ENCODE results near the gene SPDYE1.
"Not testable (repeated sequence)": the region's sequence is repeated elsewhere in the genome, so short reads cannot be mapped to it uniquely, and the experiment has no call there.

The SPDYE1 gene

DNA sequence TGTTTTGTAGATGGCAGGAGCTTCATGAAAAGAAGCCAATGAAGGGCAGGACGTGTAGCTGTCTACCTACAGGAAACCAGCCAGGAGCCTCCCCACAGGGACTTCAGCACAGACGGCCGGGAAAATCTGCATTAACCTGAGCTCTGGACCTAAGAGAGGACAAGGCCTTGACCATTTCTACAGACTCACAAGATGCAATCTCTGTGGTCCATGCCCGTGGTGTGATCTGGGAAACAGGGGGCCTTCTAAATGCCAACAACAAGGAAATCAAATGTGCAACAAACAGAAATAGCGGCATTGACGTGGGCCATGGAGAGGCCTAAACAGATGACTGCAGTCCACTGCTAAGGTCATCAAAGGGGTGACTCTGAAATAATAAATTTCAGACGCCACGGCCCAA is 14.4 kb downstream of the SPDYE1 start:
- H3K4me1 ChIP-seq; H3K4me3 ChIP-seq (ENCODE audit: low read depth, low read length); H3K27me3 ChIP-seq; H3K9me3 ChIP-seq; H3K36me3 ChIP-seq; DNase-seq: not testable (repeated sequence)

GRCh38 chr7:44015090-44015489 is 17.4 kb downstream of the SPDYE1 start:
- H3K27me3 ChIP-seq; H3K4me3 ChIP-seq (ENCODE audit: low read depth, low read length); H3K4me1 ChIP-seq; H3K9me3 ChIP-seq; H3K36me3 ChIP-seq; DNase-seq: not testable (repeated sequence)

DNA sequence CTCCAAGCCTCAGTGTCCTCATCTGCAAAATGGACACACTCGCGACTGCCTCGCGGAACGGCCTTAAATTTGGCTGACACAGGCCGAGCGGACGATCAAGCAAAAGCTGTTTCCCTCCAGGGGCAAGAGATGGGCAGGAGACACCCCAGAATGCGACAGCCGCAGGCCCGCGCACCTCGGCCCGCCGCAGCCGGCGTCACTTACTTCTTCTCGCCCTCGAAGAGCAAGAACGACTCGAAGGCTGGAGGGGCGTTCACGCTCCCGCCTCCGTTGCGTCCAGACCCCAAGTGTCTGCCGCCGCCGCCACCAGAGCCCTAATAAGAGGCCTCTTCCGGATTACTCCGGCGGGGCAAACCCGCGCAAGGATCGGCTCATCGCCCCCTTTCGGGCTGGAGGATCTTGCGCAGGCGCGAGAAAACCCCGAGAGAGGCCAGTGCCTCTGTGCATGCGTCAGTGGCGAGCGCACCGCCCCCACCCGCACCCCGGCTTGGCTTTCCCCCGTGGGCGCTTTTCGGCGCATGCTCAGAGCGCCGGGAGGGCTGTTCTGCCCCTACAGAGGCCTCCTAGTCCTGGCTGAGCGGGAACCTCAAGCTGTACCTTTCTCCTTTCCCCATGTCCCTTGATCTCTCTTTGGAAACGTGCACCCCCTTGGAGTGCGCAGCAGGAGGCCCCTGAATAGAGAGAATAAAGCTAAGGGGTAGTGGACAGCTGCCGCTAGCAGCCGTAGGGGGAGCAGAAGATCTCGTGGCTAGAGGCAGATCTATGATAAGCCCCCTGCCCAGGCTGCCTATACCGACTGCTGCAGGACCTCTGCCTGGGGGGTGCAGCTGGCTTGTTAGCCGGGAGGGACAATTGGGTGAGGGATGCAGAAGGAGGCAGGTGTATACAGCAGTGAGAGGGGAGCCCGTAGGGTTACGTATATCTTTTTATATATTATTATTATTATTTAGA is 21.4 kb downstream of the SPDYE1 start:
- TF ChIP-seq, protein P1, sequence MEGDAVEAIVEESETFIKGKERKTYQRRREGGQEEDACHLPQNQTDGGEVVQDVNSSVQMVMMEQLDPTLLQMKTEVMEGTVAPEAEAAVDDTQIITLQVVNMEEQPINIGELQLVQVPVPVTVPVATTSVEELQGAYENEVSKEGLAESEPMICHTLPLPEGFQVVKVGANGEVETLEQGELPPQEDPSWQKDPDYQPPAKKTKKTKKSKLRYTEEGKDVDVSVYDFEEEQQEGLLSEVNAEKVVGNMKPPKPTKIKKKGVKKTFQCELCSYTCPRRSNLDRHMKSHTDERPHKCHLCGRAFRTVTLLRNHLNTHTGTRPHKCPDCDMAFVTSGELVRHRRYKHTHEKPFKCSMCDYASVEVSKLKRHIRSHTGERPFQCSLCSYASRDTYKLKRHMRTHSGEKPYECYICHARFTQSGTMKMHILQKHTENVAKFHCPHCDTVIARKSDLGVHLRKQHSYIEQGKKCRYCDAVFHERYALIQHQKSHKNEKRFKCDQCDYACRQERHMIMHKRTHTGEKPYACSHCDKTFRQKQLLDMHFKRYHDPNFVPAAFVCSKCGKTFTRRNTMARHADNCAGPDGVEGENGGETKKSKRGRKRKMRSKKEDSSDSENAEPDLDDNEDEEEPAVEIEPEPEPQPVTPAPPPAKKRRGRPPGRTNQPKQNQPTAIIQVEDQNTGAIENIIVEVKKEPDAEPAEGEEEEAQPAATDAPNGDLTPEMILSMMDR (IDR thresholded peaks at IDR 0.05; ENCODE audit: low read depth, low read length), result peak; percentile 64
- H3K4me3 ChIP-seq (ENCODE audit: low read depth, low read length), result peak overlapping the region; percentile 79
- not testable (repeated sequence) for H3K36me3 ChIP-seq

DNA sequence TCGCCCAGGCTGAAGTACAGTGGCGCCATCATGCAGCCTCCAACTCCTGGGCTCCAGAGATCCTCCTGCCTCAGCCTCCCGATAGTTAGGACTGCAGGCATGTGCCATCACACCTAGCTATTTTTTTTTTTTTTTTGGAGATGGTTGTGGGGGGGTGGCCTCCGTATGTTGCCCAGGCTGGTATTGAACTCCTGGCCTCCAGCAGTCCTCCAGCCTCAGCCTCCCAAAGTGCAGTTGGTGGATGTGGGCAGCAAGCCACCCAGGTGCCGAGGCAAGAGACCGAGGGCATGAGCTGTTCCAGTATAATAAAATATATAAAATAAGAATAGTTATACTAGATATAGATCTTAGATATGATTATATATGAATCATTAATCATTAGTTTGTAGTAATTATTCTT is 22.1 kb downstream of the SPDYE1 start:
- not testable (repeated sequence) for H3K36me3 ChIP-seq; H3K4me1 ChIP-seq; H3K4me3 ChIP-seq (ENCODE audit: low read depth, low read length); H3K27me3 ChIP-seq; H3K9me3 ChIP-seq; DNase-seq

More for the DNA sequence above, 21.4 kb downstream of the SPDYE1 start:
- H3K27me3 ChIP-seq, H3K9me3 ChIP-seq, H3K4me1 ChIP-seq: not testable (repeated sequence)
- DNase-seq, result peak; percentile 98

- H3K4me3 ChIP-seq (ENCODE audit: low read depth, low read length); H3K4me1 ChIP-seq; H3K27me3 ChIP-seq; H3K36me3 ChIP-seq; H3K9me3 ChIP-seq; DNase-seq: not testable (repeated sequence)
Observed at GRCh38 chr7:44022069-44022468, 24.4 kb downstream of the SPDYE1 start.

GRCh38 chr7:44022796-44023467 is 25.2 kb downstream of the SPDYE1 start:
- DNase-seq; H3K27me3 ChIP-seq; H3K9me3 ChIP-seq; H3K4me3 ChIP-seq (ENCODE audit: low read depth, low read length); H3K4me1 ChIP-seq; H3K36me3 ChIP-seq: not testable (repeated sequence)

- not testable (repeated sequence) for H3K36me3 ChIP-seq; H3K4me3 ChIP-seq (ENCODE audit: low read depth, low read length); H3K9me3 ChIP-seq; H3K4me1 ChIP-seq; H3K27me3 ChIP-seq; DNase-seq
Observed at GRCh38 chr7:44029433-44029832, 31.7 kb downstream of the SPDYE1 start.

DNA sequence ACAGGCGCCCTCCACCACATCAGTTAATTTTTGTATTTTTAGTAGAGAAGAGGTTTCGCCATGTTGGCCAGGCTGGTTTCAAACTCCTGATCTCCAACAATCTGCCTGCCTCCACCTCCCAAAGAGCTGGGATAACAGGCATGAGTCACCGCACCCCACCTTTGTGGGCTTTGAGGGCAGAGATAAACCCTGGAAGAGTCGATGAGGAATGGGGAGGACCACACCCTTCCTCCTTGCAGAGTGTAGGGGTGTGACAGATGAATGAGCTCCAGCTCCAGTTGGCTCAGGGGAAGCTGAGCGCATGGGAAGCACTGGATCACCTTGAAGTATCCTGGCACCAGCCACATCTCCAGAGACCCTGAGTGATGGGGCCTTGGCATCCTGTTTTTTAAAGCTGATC is 32.3 kb downstream of the SPDYE1 start:
- H3K27me3 ChIP-seq; H3K36me3 ChIP-seq; H3K4me1 ChIP-seq; H3K4me3 ChIP-seq (ENCODE audit: low read depth, low read length); H3K9me3 ChIP-seq; DNase-seq: not testable (repeated sequence)

DNA sequence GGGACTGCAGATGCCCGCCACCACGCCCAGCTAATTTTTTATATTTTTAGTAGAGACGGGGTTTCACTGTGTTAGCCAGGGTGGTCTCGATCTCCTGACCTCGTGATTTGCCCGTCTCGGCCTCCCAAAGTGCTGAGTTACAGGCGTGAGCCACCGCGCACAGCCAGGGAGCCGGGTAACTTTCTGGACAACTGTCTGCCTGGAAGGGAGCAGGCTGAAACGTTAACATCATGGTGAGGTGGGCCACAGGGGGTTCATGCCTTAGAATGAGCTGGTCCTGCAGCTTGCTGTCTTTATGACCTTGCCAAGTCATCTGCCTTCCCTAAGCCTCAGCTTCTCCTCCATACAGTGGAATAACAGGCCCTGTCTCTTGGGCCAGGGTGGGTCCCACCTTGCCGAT is 33.6 kb downstream of the SPDYE1 start:
- not testable (repeated sequence) for H3K4me1 ChIP-seq; H3K36me3 ChIP-seq; H3K27me3 ChIP-seq; H3K4me3 ChIP-seq (ENCODE audit: low read depth, low read length); DNase-seq; H3K9me3 ChIP-seq

- H3K9me3 ChIP-seq; DNase-seq; H3K4me1 ChIP-seq; H3K36me3 ChIP-seq; H3K4me3 ChIP-seq (ENCODE audit: low read depth, low read length); H3K27me3 ChIP-seq: not testable (repeated sequence)
Observed at GRCh38 chr7:44032031-44032430, 34.3 kb downstream of the SPDYE1 start.

DNA sequence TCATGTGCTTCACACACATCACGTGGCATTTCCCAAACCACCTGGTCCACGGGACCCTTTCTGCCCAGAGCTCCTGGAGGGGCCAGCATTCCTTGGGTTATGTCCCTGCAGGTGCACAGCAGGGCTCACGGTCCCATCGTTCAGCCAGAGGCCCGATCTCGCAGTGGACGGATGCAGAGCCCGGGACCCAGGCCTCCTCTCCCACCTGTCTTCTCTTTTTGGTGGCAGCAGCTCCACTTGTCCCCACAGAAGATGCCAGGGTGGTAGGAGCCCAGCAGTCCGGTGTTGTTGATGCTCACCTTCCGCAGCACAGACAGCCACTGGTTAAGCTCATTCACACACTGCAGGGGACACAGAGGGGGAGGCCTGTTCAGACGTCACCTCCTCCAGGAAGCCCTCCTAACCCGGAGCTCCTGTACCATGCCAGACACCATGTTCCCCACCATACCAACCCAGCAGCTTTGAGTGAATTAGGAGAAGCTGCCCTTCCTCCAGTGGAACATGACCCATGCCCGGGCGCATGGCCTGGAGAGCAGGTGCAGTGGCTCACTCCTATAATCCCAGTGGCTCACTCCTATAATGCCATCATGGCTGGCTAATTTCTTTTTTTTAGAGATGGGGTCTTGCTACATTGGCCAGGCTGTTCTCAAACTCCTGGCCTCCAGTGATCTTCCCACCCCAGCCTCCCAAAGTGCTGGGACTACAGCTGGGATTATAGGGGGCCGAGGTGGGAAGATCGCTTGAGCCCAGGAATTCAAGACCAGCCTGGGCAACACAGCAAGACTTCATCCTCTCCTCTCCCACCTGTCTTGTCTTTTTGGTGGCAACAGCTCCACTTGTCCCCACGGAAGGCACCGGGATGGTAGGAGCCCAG is 36.5 kb downstream of the SPDYE1 start:
- not testable (repeated sequence) for H3K9me3 ChIP-seq; H3K4me3 ChIP-seq (ENCODE audit: low read depth, low read length); H3K4me1 ChIP-seq; H3K36me3 ChIP-seq; DNase-seq; H3K27me3 ChIP-seq

DNA sequence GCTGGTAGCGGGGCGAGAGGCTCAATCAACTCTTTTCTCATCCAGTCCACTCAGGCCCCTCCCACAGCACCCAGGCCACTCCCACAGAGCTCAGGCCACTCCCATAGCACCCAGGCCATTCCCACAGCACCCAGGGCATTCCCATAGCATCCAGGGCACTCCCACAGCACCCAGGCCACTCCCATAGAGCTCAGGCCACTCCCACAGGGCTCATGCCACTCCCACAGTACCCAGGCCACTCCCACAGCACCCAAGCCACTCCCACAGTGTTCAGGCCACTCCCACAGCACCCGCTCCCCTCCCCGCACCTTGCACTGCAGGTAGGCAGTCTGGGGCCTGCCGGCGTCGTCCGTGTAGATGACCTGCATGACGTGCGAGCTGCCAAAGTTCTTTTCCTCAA is 38.7 kb downstream of the SPDYE1 start:
- not testable (repeated sequence) for H3K36me3 ChIP-seq; H3K9me3 ChIP-seq; H3K4me3 ChIP-seq (ENCODE audit: low read depth, low read length); H3K4me1 ChIP-seq; H3K27me3 ChIP-seq
- DNase-seq, result peak; percentile 63

- H3K36me3 ChIP-seq; H3K27me3 ChIP-seq; H3K4me1 ChIP-seq; H3K9me3 ChIP-seq; DNase-seq; H3K4me3 ChIP-seq (ENCODE audit: low read depth, low read length): not testable (repeated sequence)
Observed at GRCh38 chr7:44037951-44038350, 40.3 kb downstream of the SPDYE1 start.

DNA sequence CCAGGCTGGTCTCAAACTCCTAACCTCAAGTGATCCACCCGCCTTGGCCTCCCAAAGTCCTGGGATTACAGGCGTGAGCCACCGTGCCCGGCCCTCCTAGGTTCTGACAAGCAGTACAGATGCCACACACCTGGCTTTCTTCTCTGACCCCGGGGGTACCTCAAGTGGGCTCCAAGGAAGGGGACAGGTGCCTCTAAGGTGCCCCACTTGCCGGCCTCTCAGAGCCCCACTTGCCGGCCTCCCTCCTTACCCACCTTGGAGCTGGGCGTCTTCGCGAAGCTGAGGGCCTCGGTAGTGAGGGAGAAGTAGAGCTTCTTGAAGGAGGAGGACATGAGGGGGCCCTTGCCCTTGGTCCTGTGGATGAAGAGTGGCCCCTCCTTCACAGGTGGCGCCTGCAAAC is 40.9 kb downstream of the SPDYE1 start:
- H3K36me3 ChIP-seq; DNase-seq; H3K4me1 ChIP-seq; H3K27me3 ChIP-seq; H3K9me3 ChIP-seq; H3K4me3 ChIP-seq (ENCODE audit: low read depth, low read length): not testable (repeated sequence)
